ENCODE measurements around the gene KIF5A. TPM values are rescaled to one million over a fixed set of nuclear protein-coding genes. Genes with fewer than 3 reads are reported as not detected.

Gene KIF5A
- total and polyA plus RNA-seq, 2 of the 13 experiments (the other 11 are each of a cell fraction or from before 2014, with no cell fraction given): 1.6 to 11.9 TPM

GRCh38 chr12:57590864-57591781 lies 41.3 kb downstream of the KIF5A start, which contains the start of gene PIP4K2C (continued):
- TF ChIP-seq TFAP4 (IDR thresholded peaks at IDR 0.05; ENCODE audit: borderline replicate concordance, low read depth) (peak; percentile 90; the same call in 1 of the 2 replicates), ZNF569 (CRISPR knock-in tag; IDR thresholded peaks at IDR 0.05; ENCODE audit: borderline replicate concordance) (no peak), TAF1 (CRISPR knock-in tag; IDR thresholded peaks at IDR 0.05) (peak; percentile 67), CENPBD1 (CRISPR knock-in tag; IDR thresholded peaks at IDR 0.05; ENCODE audit: borderline replicate concordance, low read depth) (no peak), ZBTB39 (CRISPR knock-in tag; IDR thresholded peaks at IDR 0.05) (no peak), ZNF225 (CRISPR knock-in tag; IDR thresholded peaks at IDR 0.05) (peak; percentile 71), MYC (CRISPR knock-in tag; IDR thresholded peaks at IDR 0.05; ENCODE audit: borderline replicate concordance) (peak; percentile 48; the same call in 1 of the 2 replicates), ZMYM3 (CRISPR knock-in tag; IDR thresholded peaks at IDR 0.05) (no peak), SATB2 (CRISPR knock-in tag; IDR thresholded peaks at IDR 0.05) (no peak), ZNF766 (CRISPR knock-in tag; IDR thresholded peaks at IDR 0.05; ENCODE audit: borderline replicate concordance) (no peak; the same call in 1 of the 2 replicates), PAX8 (CRISPR knock-in tag; IDR thresholded peaks at IDR 0.05; ENCODE audit: borderline replicate concordance) (no peak), ZNF460 (CRISPR knock-in tag; IDR thresholded peaks at IDR 0.05; ENCODE audit: borderline replicate concordance) (no peak), FOXC1 (CRISPR knock-in tag; IDR thresholded peaks at IDR 0.05; ENCODE audit: borderline replicate concordance) (no peak; the same call in 1 of the 2 replicates), SRY (CRISPR knock-in tag; IDR thresholded peaks at IDR 0.05) (0 out of 2 replicates have a peak, but pooled peaks have one; percentile 59), TIGD3 (CRISPR knock-in tag; IDR thresholded peaks at IDR 0.05; ENCODE audit: borderline replicate concordance) (no peak), MXD3 (CRISPR knock-in tag; IDR thresholded peaks at IDR 0.05) (no peak), KDM3A (CRISPR knock-in tag; IDR thresholded peaks at IDR 0.05; ENCODE audit: low read depth) (no peak), ZNF17 (CRISPR knock-in tag; IDR thresholded peaks at IDR 0.05) (0 out of 2 replicates have a peak, but pooled peaks have one; percentile 81), MED1 (CRISPR knock-in tag; IDR thresholded peaks at IDR 0.05) (no peak), JUNB (CRISPR knock-in tag; IDR thresholded peaks at IDR 0.05; ENCODE audit: borderline replicate concordance) (no peak), ONECUT2 (CRISPR knock-in tag; IDR thresholded peaks at IDR 0.05) (no peak), ZNF567 (CRISPR knock-in tag; IDR thresholded peaks at IDR 0.05; ENCODE audit: borderline replicate concordance) (no peak)
